ENCODE measurements around the gene CFAP65.

Gene CFAP65

DNA sequence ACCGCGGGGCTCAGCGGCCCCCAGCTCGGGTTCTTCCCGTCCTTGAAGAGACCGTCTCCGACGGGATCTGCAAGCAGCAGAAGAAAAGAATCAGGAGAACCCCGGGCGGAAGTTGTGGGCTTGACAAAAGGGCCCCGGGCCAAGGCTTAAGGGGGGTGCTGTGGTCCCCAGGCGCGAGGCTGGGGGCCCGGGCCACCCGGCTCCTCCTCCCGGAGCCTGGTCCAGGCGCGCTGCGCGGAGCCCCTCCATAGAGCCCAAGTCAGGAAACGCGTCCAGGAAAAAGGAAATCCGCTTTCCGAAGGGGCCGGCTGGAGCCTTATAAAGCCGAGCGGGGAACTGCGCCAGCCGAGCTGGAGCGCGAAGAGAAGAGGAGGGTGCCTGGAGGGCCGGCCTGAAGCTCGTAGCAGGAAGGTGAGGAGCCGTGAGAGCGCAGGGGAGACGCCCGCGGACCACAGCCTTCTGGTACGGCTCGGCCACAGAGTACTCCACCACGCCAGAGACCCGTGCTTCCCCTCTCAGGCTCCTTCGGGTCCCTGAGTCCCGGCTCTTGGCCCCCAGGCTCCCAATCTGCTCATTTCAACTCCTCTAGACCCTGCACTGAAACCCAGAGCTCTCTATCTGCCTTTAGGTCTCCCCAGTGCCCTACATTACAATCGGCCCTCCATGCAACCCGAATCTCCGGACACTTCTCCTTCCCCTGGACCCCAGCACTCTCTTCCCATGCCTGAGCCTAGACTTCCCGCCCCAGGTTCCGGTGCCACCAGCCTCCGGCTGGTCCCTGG, 56.9 kb downstream of the CFAP65 start:
- POLR2A ChIA-PET = no interaction called here

GRCh38 chr2:218983934-218984238, 57.4 kb downstream of the CFAP65 start:
- TF ChIP-seq CTBP1 (IDR thresholded peaks at IDR 0.05; ENCODE audit: borderline replicate concordance) (no peak), TARDBP (IDR thresholded peaks at IDR 0.05) (no peak)
- CTCF ChIA-PET = interaction anchor here (1.1 to 1.5 kb wide), 2 partner anchors 22 to 46 kb away, joined by 3 read pairs; no protein-coding TSS in a partner anchor
- POLR2A ChIA-PET = no interaction called here
- no peak for DNase-seq (ENCODE audit: extremely low spot score)

More for the DNA sequence above, 56.9 kb downstream of the CFAP65 start:
- CTCF ChIA-PET = interaction anchor here (0.5 to 1.5 kb wide), 2 partner anchors 9 to 21 kb away, joined by 3 read pairs; no protein-coding TSS in a partner anchor
- TF ChIP-seq SP1 (IDR thresholded peaks at IDR 0.05) = no peak
- TF ChIP-seq TARDBP (IDR thresholded peaks at IDR 0.05) = no peak
- no peak for TF ChIP-seq FOXA1 (IDR thresholded peaks at IDR 0.05)
- TF ChIP-seq FOXM1 (IDR thresholded peaks at IDR 0.05; ENCODE audit: borderline replicate concordance) = no peak
- no peak for TF ChIP-seq ELF4 (IDR thresholded peaks at IDR 0.05)
- no peak for DNase-seq (ENCODE audit: extremely low spot score)

GRCh38 chr2:218983263-218983933, 57.9 kb downstream of the CFAP65 start:
- ChIA-PET CTCF (interaction anchor here (1.1 to 1.5 kb wide), 3 partner anchors 19 to 47 kb away, joined by 3 to 5 read pairs (median 3); no protein-coding TSS in a partner anchor), POLR2A (no interaction called here)
- DNase-seq (ENCODE audit: extremely low spot score) = no peak
- no peak for TF ChIP-seq SP1 (IDR thresholded peaks at IDR 0.05)
- TF ChIP-seq FOXK2 (IDR thresholded peaks at IDR 0.05) = no peak
- no peak for TF ChIP-seq FOXA1 (IDR thresholded peaks at IDR 0.05)
- TF ChIP-seq ARNT (IDR thresholded peaks at IDR 0.05) = no peak
- TF ChIP-seq CTBP1 (IDR thresholded peaks at IDR 0.05; ENCODE audit: borderline replicate concordance) = no peak

- CTCF ChIA-PET = interaction anchor here (1.1 kb wide), 2 partner anchors 20 to 47 kb away, joined by 3 to 5 read pairs; no protein-coding TSS in a partner anchor
- no peak for DNase-seq (ENCODE audit: extremely low spot score)
- no peak for TF ChIP-seq FOXK2 (IDR thresholded peaks at IDR 0.05)
- POLR2A ChIA-PET = no interaction called here
Measured at GRCh38 chr2:218982586-218983262, 58.6 kb downstream of the CFAP65 start.

DNA sequence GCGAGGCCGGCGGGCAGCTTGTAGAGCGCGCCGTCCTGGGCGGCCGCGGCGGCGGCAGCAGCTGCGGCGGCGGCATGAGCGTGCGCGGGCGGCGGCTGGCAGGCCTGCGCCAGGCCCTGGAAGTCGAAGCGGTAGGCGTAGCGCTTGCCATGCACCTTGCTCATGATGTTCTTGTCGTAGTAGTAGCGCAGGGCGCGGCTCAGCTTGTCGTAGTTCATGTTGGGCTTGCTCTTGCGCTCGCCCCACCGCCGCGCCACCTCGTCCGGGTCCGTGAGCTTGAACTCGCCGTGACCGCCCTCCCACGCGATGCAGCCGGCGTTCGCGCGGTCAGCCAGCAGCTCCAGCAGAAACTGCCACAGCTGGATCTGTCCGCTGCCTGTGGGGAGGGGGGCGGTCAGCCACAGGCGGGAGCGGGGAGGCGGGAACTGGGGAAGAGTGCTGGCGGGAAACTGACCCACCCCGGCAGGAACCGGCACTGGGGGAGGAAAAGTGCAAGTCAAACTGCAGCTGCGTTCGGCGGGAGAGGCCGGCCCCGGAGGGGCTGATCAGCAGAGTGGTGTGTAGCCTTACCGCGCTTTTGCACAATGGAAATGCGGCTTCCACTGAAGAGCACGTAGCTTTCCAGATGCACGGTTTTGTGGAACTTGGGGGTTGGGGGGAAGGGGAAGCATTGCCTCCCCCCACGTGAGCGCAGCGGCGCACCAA, 59.3 kb downstream of the CFAP65 start:
- POLR2A ChIA-PET = no interaction called here
- no peak for TF ChIP-seq FOXK2 (IDR thresholded peaks at IDR 0.05)
- TF ChIP-seq LEF1 (IDR thresholded peaks at IDR 0.05; ENCODE audit: borderline replicate concordance) = no peak
- no peak for TF ChIP-seq L3MBTL2 (conservative IDR thresholded peaks at IDR 0.05)
- no peak for TF ChIP-seq HDGF (IDR thresholded peaks at IDR 0.05; ENCODE audit: borderline replicate concordance)
- TF ChIP-seq SP1 (IDR thresholded peaks at IDR 0.05) = no peak
- no peak for TF ChIP-seq BHLHE40 (IDR thresholded peaks at IDR 0.05; ENCODE audit: borderline replicate concordance)
- TF ChIP-seq ELF4 (IDR thresholded peaks at IDR 0.05) = no peak
- no peak for TF ChIP-seq SUZ12 (IDR thresholded peaks at IDR 0.05)
- no peak for TF ChIP-seq FOXM1 (IDR thresholded peaks at IDR 0.05; ENCODE audit: borderline replicate concordance)
- CTCF ChIA-PET = interaction anchor here (3.5 kb wide), 1 partner anchor 20 kb away, joined by 16 read pairs; no protein-coding TSS in a partner anchor
- no peak for DNase-seq (ENCODE audit: extremely low spot score)

- no peak for DNase-seq (ENCODE audit: extremely low spot score)
- POLR2A ChIA-PET = interaction anchor here (1.1 kb wide), 1 partner anchor 26 kb away, joined by 3 read pairs; no protein-coding TSS in a partner anchor
- no peak for TF ChIP-seq ELF4 (IDR thresholded peaks at IDR 0.05)
- no peak for TF ChIP-seq ZNF384 (IDR thresholded peaks at IDR 0.05)
- TF ChIP-seq HDGF (IDR thresholded peaks at IDR 0.05; ENCODE audit: borderline replicate concordance) = no peak
- no peak for TF ChIP-seq NFRKB (IDR thresholded peaks at IDR 0.05)
- no peak for TF ChIP-seq SP1 (IDR thresholded peaks at IDR 0.05)
- TF ChIP-seq L3MBTL2 (conservative IDR thresholded peaks at IDR 0.05) = no peak
- no peak for TF ChIP-seq FOXA1 (IDR thresholded peaks at IDR 0.05)
- CTCF ChIA-PET = interaction anchor here (0.8 to 3.5 kb wide), 3 partner anchors 18 to 32 kb away, joined by 3 to 16 read pairs (median 4); no protein-coding TSS in a partner anchor
Measured at GRCh38 chr2:218981390-218981880, 59.9 kb downstream of the CFAP65 start.

DNA sequence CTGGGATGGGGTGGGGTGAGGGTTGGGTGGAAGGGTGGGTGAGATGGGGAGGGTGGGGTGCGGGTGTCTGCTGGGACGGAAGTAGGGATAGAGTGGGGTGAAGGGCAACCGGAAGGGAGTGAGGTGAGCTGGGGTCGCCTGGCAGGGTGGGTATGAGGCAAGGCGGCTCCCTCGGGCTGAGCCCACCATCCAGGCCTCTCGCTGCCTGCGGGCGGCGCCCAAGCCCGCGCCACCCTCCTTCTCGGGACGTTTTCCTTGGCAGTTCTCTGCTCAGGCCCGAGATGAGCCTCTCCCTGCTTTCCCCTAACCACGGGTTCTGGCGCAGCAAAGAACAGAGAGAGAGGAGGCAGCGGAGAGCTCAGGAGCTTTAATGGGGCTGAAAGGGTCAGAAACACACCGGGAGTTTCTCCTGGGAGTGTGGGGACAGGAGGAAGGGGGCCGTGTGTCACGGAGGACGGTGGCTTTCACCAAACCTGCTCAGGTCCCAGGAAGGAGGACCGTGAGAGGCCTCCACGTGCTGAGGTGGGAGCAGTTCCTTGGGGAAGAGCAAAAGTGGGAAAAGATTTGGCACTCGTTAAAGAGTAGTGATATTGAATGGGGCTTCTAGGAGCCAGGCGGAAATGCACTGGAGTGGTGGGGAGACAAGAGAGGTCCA, 60.5 kb downstream of the CFAP65 start:
- TF ChIP-seq NFRKB (IDR thresholded peaks at IDR 0.05) = no peak
- no peak for TF ChIP-seq HDGF (IDR thresholded peaks at IDR 0.05; ENCODE audit: borderline replicate concordance)
- TF ChIP-seq SP1 (IDR thresholded peaks at IDR 0.05) = no peak
- no peak for TF ChIP-seq FOXK2 (IDR thresholded peaks at IDR 0.05)
- TF ChIP-seq, protein P1, sequence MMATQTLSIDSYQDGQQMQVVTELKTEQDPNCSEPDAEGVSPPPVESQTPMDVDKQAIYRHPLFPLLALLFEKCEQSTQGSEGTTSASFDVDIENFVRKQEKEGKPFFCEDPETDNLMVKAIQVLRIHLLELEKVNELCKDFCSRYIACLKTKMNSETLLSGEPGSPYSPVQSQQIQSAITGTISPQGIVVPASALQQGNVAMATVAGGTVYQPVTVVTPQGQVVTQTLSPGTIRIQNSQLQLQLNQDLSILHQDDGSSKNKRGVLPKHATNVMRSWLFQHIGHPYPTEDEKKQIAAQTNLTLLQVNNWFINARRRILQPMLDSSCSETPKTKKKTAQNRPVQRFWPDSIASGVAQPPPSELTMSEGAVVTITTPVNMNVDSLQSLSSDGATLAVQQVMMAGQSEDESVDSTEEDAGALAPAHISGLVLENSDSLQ (IDR thresholded peaks at IDR 0.05) = no peak
- no peak for TF ChIP-seq ZNF384 (IDR thresholded peaks at IDR 0.05)
- no peak for TF ChIP-seq SUZ12 (IDR thresholded peaks at IDR 0.05)
- no peak for TF ChIP-seq FOXM1 (IDR thresholded peaks at IDR 0.05; ENCODE audit: borderline replicate concordance)
- no peak for TF ChIP-seq CTBP1 (IDR thresholded peaks at IDR 0.05; ENCODE audit: borderline replicate concordance)
- no peak for TF ChIP-seq FOXA1 (IDR thresholded peaks at IDR 0.05)
- TF ChIP-seq BHLHE40 (IDR thresholded peaks at IDR 0.05; ENCODE audit: borderline replicate concordance) = no peak
- ChIA-PET CTCF (interaction anchor here (0.6 to 3.5 kb wide), 31 partner anchors 8 to 689 kb away, joined by 3 to 21 read pairs (median 4); partner anchors contain the start of genes CDK5R2, TMEM198 and WNT6), POLR2A (interaction anchor here (1.1 to 1.3 kb wide), 2 partner anchors 8 to 27 kb away, joined by 3 read pairs; no protein-coding TSS in a partner anchor)
- no peak for DNase-seq (ENCODE audit: extremely low spot score)
